ENCODE results near the gene CDH13.

DNA sequence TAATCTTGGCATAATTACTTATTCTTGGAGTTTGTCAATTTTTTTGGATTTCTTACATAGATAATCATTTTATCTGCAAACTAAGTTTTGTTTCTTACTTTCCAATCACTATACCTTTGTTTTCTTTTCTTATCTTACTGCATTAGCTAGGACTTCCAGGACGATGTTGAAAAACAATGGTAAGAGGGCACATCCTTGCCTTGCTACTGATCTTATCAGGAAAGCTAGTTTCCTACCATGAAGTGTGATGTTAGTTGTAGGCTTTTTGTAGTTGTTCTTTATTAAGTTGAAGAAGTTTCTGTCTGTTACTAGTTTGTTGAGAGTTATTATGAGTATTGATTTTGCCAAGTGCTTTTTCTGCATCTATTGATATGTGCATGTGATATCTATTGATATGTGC is 31.0 kb downstream of the CDH13 start:
- TF ChIP-seq, protein P1, sequence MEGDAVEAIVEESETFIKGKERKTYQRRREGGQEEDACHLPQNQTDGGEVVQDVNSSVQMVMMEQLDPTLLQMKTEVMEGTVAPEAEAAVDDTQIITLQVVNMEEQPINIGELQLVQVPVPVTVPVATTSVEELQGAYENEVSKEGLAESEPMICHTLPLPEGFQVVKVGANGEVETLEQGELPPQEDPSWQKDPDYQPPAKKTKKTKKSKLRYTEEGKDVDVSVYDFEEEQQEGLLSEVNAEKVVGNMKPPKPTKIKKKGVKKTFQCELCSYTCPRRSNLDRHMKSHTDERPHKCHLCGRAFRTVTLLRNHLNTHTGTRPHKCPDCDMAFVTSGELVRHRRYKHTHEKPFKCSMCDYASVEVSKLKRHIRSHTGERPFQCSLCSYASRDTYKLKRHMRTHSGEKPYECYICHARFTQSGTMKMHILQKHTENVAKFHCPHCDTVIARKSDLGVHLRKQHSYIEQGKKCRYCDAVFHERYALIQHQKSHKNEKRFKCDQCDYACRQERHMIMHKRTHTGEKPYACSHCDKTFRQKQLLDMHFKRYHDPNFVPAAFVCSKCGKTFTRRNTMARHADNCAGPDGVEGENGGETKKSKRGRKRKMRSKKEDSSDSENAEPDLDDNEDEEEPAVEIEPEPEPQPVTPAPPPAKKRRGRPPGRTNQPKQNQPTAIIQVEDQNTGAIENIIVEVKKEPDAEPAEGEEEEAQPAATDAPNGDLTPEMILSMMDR (IDR thresholded peaks at IDR 0.05), result no peak
- no peak for TF ChIP-seq POLR2A (IDR thresholded peaks at IDR 0.05)

Measured in Peyer's patch (tissue), 4 donors.